LHCN-M2 (cell line): Measurements from ENCODE around the gene SIN3B. TPM values are rescaled to one million over a fixed set of nuclear protein-coding genes. Genes with fewer than 3 reads are reported as not detected.
"Not testable (repeated sequence)": the region's sequence is repeated elsewhere in the genome, so short reads cannot be mapped to it uniquely, and the experiment has no call there.

ENCODE experiments used
- DNase-seq: peaks from one replicate; pipeline ENCODE4 v3.0.0-alpha.2; 2012; ENCODE audit warnings: low read depth
- polyA plus RNA-seq: library from polyadenylated mRNA; unstranded; fragments of >200 nt; gene quantifications from one replicate; pipeline ENCODE4 v1.2.1, GENCODE V29; 2012; ENCODE audit warnings: missing spikeins
- total RNA-seq: library from RNA; depleted of rRNA; stranded (reverse); fragments of >200 nt; gene quantifications from 2 replicates; pipeline ENCODE4 v1.2.3, GENCODE V29; 2014; rRNA removed

Gene SIN3B
- 21.0 and 25.5 TPM in 2 replicates for total RNA-seq
- polyA plus RNA-seq = 22.8 TPM

GRCh38 chr19:16829010-16829821 lies at the start of gene SIN3B:
Gene SIN3B (plus strand): TSS chr19:16829398. CDS start chr19:16829421, 23 bp downstream.
- DNase-seq = peak; percentile 85

GRCh38 chr19:16779539-16780163 lies 49.5 kb upstream of the SIN3B start:
- no peak for DNase-seq

- DNase-seq = no peak
Observed at GRCh38 chr19:16782719-16783118, 46.5 kb upstream of the SIN3B start.

- no peak for DNase-seq
Observed at GRCh38 chr19:16788479-16788878, 40.7 kb upstream of the SIN3B start.

- no peak for DNase-seq
Observed at GRCh38 chr19:16789238-16789637, 40.0 kb upstream of the SIN3B start.

- no peak for DNase-seq
Observed at GRCh38 chr19:16790051-16790450, 39.1 kb upstream of the SIN3B start.

GRCh38 chr19:16791942-16792341 lies 37.3 kb upstream of the SIN3B start:
- no peak for DNase-seq

GRCh38 chr19:16794456-16795441 lies 34.4 kb upstream of the SIN3B start:
- no peak for DNase-seq

GRCh38 chr19:16795731-16796130 lies 33.5 kb upstream of the SIN3B start:
- DNase-seq = no peak

GRCh38 chr19:16797876-16798275 lies 31.3 kb upstream of the SIN3B start:
- no peak for DNase-seq

- not testable (repeated sequence) for DNase-seq
Observed at GRCh38 chr19:16798326-16798725, 30.9 kb upstream of the SIN3B start.

- DNase-seq = no peak
Observed at GRCh38 chr19:16799740-16800139, 29.5 kb upstream of the SIN3B start.

GRCh38 chr19:16801600-16802013 lies 27.6 kb upstream of the SIN3B start:
- DNase-seq = peak; percentile 74

- no peak for DNase-seq
Observed at GRCh38 chr19:16804176-16804575, 25.0 kb upstream of the SIN3B start.

- DNase-seq = no peak
Observed at GRCh38 chr19:16807549-16808284, 21.5 kb upstream of the SIN3B start.

GRCh38 chr19:16814526-16815100 lies 14.6 kb upstream of the SIN3B start:
- DNase-seq = peak; percentile 29

GRCh38 chr19:16820056-16820455 lies 9.1 kb upstream of the SIN3B start:
- DNase-seq = no peak

GRCh38 chr19:16821081-16821480 lies 8.1 kb upstream of the SIN3B start:
- no peak for DNase-seq

GRCh38 chr19:16822648-16823047 lies 6.5 kb upstream of the SIN3B start:
- DNase-seq = no peak

GRCh38 chr19:16824658-16825311 lies 4.4 kb upstream of the SIN3B start:
- DNase-seq = peak; percentile 19
